Activated CD8-positive, alpha-beta memory T cell treated with anti-CD3 and anti-CD28 coated beads for 4 hours (primary cell): Measurements from ENCODE around the gene ABCA13.
"Not testable (repeated sequence)": the region's sequence is repeated elsewhere in the genome, so short reads cannot be mapped to it uniquely, and the experiment has no call there.

Experiments
- DNase-seq, 2 donors: peaks; one replicate each; pipeline ENCODE4 v3.0.0-alpha.2; 2020; ENCODE audit warnings: low read depth in 2 of 2

Gene ABCA13, protein sequence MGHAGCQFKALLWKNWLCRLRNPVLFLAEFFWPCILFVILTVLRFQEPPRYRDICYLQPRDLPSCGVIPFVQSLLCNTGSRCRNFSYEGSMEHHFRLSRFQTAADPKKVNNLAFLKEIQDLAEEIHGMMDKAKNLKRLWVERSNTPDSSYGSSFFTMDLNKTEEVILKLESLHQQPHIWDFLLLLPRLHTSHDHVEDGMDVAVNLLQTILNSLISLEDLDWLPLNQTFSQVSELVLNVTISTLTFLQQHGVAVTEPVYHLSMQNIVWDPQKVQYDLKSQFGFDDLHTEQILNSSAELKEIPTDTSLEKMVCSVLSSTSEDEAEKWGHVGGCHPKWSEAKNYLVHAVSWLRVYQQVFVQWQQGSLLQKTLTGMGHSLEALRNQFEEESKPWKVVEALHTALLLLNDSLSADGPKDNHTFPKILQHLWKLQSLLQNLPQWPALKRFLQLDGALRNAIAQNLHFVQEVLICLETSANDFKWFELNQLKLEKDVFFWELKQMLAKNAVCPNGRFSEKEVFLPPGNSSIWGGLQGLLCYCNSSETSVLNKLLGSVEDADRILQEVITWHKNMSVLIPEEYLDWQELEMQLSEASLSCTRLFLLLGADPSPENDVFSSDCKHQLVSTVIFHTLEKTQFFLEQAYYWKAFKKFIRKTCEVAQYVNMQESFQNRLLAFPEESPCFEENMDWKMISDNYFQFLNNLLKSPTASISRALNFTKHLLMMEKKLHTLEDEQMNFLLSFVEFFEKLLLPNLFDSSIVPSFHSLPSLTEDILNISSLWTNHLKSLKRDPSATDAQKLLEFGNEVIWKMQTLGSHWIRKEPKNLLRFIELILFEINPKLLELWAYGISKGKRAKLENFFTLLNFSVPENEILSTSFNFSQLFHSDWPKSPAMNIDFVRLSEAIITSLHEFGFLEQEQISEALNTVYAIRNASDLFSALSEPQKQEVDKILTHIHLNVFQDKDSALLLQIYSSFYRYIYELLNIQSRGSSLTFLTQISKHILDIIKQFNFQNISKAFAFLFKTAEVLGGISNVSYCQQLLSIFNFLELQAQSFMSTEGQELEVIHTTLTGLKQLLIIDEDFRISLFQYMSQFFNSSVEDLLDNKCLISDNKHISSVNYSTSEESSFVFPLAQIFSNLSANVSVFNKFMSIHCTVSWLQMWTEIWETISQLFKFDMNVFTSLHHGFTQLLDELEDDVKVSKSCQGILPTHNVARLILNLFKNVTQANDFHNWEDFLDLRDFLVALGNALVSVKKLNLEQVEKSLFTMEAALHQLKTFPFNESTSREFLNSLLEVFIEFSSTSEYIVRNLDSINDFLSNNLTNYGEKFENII (N-terminal part only)

GRCh38 chr7:48171202-48171601 lies at the start of gene ABCA13:
Gene ABCA13, plus strand, starts transcription at chr7:48171458. Its CDS starts 26 bp downstream, at chr7:48171484.
- no peak for DNase-seq

DNA sequence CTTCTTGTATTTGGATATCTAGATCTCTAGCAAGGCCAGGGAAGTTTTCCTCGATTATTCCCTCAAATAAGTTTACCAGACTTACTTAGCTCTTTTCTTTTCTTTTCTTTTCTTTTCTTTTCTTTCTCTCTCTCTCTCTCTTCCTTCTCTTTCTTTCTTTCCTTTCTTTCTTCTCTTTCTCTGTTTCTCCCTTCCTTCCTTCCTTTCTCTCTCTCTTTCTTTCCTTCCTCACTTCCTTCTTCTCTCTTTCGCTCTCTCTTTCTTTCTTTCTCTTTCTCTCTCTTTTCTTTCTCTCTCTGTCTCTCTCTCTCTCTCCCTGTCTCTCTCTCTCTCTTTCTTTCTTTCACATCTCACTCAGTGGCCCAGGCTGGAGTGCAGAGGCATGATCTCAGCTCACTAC lies 45.2 kb upstream of the ABCA13 start:
- DNase-seq = no peak

GRCh38 chr7:48130658-48131108 lies 40.6 kb upstream of the ABCA13 start:
- DNase-seq = no peak

DNA sequence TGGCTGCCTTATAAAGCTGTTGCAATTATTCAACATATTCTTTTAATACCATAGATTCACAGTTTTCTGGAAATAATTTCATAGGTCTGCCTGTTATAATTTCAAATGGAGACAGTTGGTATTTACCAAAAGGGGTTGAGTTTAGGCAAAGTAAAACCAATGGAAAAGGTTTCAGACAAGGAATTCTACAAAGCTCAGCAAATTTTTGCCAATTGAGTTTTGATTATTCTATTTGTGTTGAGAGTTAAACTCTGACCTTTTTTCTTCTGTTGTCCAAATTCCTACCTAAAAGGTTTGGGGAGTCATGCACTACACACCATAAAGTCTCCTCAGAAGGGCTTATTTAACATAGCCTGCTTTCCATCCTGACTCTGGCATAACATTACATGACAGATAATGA lies 38.5 kb upstream of the ABCA13 start:
- no peak for DNase-seq

DNA sequence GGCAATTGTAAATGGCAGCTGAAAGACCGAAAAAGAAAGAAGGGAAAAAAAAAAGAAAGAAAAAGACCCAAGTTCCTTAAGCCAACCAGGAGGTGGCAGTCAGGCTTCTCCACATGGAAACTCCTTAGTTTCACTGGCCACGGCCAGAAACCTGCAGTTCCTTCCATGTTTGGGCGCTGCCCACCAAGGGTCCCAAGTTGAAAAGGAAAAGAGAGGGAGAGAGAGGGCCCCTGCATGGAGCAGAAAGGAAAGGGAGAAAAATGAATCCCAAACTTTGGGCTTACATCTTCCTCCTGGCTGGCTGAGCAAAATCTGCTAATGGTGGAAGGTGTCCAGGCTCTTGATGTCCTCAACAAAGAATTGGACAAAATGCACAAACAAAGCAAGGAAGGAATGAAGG lies 31.8 kb upstream of the ABCA13 start:
- no peak for DNase-seq

GRCh38 chr7:48140001-48140681 lies 31.1 kb upstream of the ABCA13 start:
- no peak for DNase-seq

DNA sequence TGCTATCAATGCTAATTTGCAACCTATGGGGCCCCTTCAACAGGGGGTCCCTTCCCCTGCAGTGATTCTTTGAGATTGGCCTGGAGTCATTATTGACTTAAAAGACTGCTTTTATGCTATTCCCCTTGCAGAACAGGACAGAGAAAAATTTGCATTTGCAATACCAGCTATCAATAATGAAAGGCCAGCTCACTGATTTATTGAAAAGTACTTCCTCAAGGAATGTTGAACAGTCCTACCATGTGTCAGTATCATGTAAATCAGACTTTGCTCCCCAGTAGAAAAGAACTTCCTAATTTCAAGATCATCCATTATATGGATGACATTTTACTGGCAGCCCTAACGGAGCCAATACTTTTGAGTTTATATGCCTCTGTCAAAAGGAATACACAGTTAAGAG lies 29.7 kb upstream of the ABCA13 start:
- no peak for DNase-seq

DNA sequence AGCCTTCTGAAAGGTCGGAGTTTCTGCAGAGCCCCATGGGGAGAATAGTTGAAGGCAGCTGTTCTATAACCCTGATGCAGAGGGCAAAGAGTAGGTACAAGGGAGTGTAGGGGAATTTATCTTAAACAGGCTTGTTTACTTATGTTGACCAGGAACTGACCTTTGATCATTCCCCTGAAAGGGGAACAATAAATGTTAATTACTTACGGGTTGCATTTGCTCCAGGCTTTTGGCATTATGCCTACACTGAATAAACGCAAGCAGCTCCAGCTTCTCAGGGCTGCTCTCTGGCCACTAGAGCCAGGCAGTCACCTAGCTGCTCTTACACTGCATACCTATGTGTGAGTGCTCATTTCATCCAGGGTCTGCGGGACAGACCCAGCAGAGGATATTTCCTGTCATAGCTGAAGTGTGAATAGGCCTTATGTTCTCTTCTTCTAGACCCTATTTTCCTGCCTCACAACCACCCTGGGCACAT lies 26.9 kb upstream of the ABCA13 start:
- DNase-seq = no peak

DNA sequence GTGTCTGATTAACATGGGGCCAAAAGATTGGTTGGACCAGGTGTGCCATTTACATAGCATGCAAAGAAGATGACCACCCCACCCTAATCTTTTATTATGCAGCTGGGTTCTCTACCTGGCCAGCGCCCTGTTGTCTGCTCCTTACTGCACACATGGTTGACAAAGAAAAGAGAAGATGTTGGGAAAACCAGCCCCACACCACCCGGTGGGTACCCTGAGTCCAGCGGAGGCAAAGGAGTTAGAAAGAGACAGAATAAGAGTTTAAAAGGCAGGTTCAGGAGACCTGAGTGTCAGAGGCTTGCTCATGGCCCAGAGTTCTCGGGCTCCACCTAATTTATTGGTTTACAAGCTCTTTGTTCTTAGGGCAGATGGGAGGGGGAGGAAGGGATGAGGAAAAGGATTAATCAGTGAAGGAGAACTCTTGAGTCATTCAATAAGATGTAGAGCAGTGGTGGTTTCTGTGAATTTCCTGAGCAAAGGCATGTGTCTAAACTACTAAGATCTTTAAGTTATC lies 24.1 kb upstream of the ABCA13 start:
- DNase-seq = no peak

GRCh38 chr7:48147690-48148089 lies 23.6 kb upstream of the ABCA13 start:
- not testable (repeated sequence) for DNase-seq

GRCh38 chr7:48148311-48148710 lies 22.9 kb upstream of the ABCA13 start:
- no peak for DNase-seq

DNA sequence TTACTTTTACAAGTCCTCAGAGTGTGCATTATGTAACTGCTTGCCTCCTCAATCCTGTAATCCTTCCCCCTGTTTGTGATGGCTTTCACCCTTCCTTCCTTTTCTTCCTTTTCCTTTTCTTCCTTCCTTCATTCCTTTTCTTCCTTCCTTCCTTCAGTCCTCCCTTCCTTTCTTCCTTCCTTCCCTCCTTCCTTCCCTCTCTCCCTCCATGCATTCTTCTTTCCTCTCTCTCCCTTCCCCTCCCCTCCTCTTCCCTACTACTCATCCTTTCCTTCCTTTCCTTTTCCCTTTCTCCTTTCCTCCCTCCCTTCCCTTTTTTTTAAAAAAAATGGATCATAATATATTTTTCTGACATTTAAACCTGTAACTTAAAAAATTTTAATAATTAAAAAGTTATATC lies 22.2 kb upstream of the ABCA13 start:
- DNase-seq = no peak

GRCh38 chr7:48150086-48150485 lies 21.2 kb upstream of the ABCA13 start:
- DNase-seq = no peak

- no peak for DNase-seq
These were observed 16.4 kb upstream of the ABCA13 start for GRCh38 chr7:48154792-48155413.

DNA sequence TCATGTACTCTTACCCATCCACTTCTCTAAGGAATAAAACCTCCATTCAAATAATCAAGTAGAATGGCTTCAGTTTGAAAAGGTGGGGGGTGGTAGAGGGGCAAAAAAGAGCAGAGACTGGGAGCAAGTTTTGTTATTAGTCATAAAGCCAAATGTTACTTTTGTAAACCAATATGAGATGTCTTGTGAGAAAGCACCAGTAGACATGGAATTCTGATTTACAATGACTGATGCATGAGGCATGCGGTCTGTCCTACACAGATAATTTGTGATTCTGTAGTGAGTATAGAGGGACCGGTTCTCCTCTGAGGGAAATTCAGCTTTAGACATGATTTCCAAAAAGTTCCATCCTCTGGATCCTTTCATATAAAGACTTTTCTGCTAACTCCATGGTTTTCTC lies 12.9 kb upstream of the ABCA13 start:
- DNase-seq = no peak

GRCh38 chr7:48161407-48162125 lies 9.7 kb upstream of the ABCA13 start:
- DNase-seq = no peak

DNA sequence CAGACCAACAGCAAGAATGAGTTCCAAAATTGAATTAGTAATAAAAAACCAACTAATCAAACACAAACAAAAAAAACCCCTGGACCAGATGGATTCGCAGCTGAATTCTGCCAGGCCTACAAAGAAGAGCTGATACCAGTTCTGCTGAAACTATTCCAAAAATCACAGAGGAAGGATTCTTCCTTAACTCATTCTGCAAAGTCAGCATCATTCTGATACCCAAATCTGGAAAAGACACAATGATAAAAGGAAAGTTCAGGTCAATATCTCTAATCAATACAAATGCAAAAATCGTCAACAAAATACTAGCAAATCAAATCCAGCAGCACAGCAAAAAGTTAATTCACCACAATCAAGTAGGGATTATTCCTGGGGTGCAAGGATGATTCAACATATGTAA lies 6.1 kb upstream of the ABCA13 start:
- DNase-seq = no peak

- no peak for DNase-seq
These were observed 3.1 kb upstream of the ABCA13 start for GRCh38 chr7:48168159-48168558.

GRCh38 chr7:48170506-48170905 lies 752 bp upstream of the ABCA13 start:
- no peak for DNase-seq

DNA sequence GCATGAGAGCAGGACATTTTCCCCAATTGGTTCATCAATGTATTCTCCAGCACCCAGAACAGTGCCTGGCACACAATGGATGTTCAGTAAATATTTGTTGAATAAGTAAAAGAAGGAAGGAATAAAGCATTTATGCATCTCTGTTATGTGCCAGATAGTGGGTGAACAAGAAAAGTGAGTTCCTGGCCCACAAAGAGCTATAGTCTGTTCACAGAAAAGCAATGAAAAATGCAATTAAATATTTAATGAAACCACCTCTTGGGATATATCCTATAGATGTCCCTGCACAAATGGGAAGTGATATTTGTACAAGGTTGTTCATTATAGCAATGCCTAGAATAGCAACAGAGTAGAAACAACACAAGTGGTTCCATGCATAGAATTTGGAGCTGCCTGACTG lies 2.1 kb downstream of the ABCA13 start:
- DNase-seq = no peak
